Tibial nerve (tissue), 3 donors: ENCODE results near the gene LRTM2.

Source experiments
- CTCF ChIP-seq, 5 experiments: fragments of 200-600 bp in 3 of 5; fragments of 450-650 bp in 2 of 5; sonication (generic) in 3 of 5; IDR thresholded peaks; one replicate each; pipeline ENCODE4 v1.5.1; 2016 to 2019; ENCODE audit warnings: antibody characterized with exemption in 5 of 5, mild to moderate bottlenecking in 3 of 5, moderate library complexity in 2 of 5
- POLR2A ChIP-seq, 2 donors: fragments of 450-650 bp; IDR thresholded peaks; one replicate each; pipeline ENCODE4 v1.6.1; 2017; ENCODE audit warnings: antibody characterized with exemption in 2 of 2, mild to moderate bottlenecking in 2 of 2, moderate library complexity in 2 of 2

GRCh38 chr12:1878214-1878613 is 57.8 kb downstream of the LRTM2 start:
- no peak for TF ChIP-seq CTCF (IDR thresholded peaks at IDR 0.05)
- TF ChIP-seq POLR2A (IDR thresholded peaks at IDR 0.05): no peak
